Activated T-helper 2 cell treated with anti-CD3 and anti-CD28 coated beads, Interferon-gamma antibody, Interleukin-2, Interleukin-4, amounts not matched to agents 10 μg/mL and 5 μg/mL and 100 μg/mL, durations not matched to agents 14 hours and 24 hours and 36 hours (primary cell): Measurements from ENCODE around the gene FMOD. TPM values are rescaled to one million over a fixed set of nuclear protein-coding genes. Genes with fewer than 3 reads are reported as not detected.

Experiments
- DNase-seq: peaks from one replicate; pipeline ENCODE4 v3.0.0; 2021; ENCODE audit warnings: low spot score
- H3K27ac Mint-ChIP-seq: one replicate; pipeline ENCODE4 v1.8.0; 2021; ENCODE audit warnings: mixed read lengths
- H3K27me3 Mint-ChIP-seq: one replicate; pipeline ENCODE4 v1.8.0; 2021; ENCODE audit warnings: low read depth, mixed read lengths
- H3K36me3 Mint-ChIP-seq: one replicate; pipeline ENCODE4 v1.8.0; 2021; ENCODE audit warnings: low read depth, mixed read lengths
- H3K4me1 Mint-ChIP-seq: one replicate; pipeline ENCODE4 v1.8.0; 2021; ENCODE audit warnings: low read depth, mixed read lengths
- H3K4me3 Mint-ChIP-seq: one replicate; pipeline ENCODE4 v1.8.0; 2021; ENCODE audit warnings: low read depth, mild to moderate bottlenecking, moderate library complexity, mixed read lengths
- H3K9me3 Mint-ChIP-seq: one replicate; pipeline ENCODE4 v1.8.0; 2021; ENCODE audit warnings: mixed read lengths
- intact Hi-C: fragments of 100-400 bp; cut with micrococcal nuclease; formaldehyde crosslinking; loops from one replicate; pipeline ENCODE4 v1.15.1; 2023
- total RNA-seq: library from RNA; stranded (reverse); gene quantifications from 2 replicates; pipeline ENCODE4 v1.2.3, GENCODE V29; 2022

The FMOD gene
- total RNA-seq, 1 donor from 2014 or later = 4.0 TPM

DNA sequence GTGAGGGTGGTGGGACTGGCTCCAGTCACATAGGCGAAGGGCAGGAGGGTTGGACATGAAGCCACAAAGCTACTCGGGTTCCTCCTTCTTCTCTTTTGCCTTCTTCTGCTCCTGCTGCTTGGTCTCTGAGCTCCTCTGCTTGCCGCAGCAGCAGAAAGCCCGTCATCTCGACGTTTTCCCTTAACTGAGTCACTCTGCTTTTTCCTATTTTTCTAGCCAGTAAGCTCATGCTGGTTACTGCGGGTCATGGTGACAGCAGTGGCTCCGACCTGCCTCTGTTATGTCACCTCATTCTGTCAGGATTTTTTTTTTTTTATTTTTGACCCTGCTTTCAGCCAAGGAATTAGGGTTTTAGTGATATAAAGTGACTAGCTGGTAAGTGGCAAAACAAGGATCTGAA, 2.6 kb upstream of the FMOD start:
- intact Hi-C loops = no loop called here
- H3K27me3 Mint-ChIP-seq = peaks cover 31% of the 10 kb centered on the region
- DNase-seq = no peak
- peaks cover 5% of the 10 kb centered on the region for H3K4me1 Mint-ChIP-seq
- H3K9me3 Mint-ChIP-seq = peaks cover 10% of the 10 kb centered on the region
- H3K27ac Mint-ChIP-seq = no peak overlapping the region
- no peaks in the 10 kb centered on the region for H3K36me3 Mint-ChIP-seq
- no peak overlapping the region for H3K4me3 Mint-ChIP-seq

DNA sequence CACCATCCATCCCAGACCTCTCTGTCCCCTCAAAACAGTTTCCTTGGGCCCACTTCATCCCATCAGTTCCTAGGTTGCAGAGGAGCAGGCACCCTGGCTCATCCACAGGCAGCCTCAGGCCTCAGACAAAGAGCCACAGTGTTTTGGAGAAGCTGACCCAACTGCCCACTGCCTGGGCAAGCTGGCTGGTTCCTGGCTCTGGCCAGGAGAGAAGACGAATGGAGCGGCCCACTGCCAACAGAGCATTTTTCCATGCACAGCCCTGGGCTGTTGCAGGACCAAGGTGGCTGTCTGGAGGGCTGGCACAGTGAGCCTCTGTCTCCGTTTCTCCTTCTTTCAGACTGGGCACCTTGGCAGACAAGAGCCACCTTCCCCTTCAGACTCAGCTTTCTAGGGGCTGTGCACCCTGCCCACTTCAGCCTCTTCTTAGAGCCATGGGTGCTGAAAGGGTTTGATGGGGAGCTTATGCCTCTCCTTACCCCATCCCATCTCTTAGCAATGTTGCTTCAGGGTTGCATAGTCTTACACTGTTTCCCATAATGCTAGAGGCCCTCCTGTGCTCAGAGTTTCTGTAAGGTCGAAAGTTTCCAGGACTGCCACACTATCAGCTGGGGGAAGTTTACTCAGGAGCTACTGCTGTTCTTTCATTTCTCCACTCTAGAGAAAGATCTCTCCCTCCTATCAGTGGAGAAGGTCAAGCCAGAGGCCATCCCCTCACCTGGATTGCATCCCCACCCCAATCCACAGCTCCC, 973 bp downstream of the FMOD start:
- Mint-ChIP-seq H3K4me1 (peaks cover 5% of the 10 kb centered on the region), H3K27ac (peak overlapping the region; percentile 2), H3K4me3 (peak overlapping the region; percentile 35), H3K27me3 (peaks cover 20% of the 10 kb centered on the region), H3K36me3 (no peaks in the 10 kb centered on the region), H3K9me3 (no peaks in the 10 kb centered on the region)
- intact Hi-C loops = no loop called here
- DNase-seq = no peak

DNA sequence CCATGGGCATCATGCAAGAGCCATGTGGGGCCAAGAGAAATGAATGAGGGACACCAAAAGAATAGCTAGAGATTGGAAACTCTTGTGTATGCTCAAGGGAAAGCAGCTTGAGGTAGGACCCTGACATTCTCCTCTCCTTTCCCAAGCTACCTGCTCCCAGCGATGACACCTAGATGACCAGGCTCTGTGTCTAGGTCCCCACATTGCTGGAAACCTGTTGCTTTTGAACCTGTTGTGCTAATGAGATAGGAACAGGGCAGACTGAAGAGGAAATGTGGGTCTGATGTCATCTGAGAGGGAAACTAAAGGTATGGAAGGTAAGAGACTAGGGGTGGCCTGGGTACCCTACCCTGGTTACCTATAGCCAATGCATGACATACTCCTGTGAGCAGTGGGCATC, 1.8 kb downstream of the FMOD start:
- Mint-ChIP-seq H3K27ac (no peak overlapping the region), H3K36me3 (no peaks in the 10 kb centered on the region), H3K4me3 (no peak overlapping the region), H3K9me3 (no peaks in the 10 kb centered on the region), H3K4me1 (peaks cover 5% of the 10 kb centered on the region), H3K27me3 (peaks cover 18% of the 10 kb centered on the region)
- no peak for DNase-seq
- intact Hi-C loops = no loop called here

DNA sequence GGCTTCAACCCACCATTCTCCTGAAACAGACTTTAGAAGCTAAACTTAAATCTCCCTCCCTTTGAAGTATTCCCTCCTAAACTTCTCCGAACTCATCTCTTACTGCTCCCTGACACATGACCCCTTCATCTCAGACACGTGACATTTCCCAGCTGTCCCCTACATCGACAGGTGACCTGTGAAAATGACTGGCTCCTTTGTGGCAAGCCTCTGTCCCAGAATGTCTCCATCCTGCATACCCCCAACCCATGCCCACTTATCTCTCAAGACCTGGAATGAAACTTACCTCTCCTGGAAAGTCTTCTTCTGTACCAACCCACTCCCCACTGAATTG, 4.2 kb downstream of the FMOD start:
- Mint-ChIP-seq H3K4me1 (peaks cover 6% of the 10 kb centered on the region), H3K27ac (no peak overlapping the region), H3K36me3 (no peaks in the 10 kb centered on the region), H3K4me3 (no peak overlapping the region), H3K9me3 (no peaks in the 10 kb centered on the region), H3K27me3 (peaks cover 13% of the 10 kb centered on the region)
- DNase-seq = no peak
- intact Hi-C loops = no loop called here

DNA sequence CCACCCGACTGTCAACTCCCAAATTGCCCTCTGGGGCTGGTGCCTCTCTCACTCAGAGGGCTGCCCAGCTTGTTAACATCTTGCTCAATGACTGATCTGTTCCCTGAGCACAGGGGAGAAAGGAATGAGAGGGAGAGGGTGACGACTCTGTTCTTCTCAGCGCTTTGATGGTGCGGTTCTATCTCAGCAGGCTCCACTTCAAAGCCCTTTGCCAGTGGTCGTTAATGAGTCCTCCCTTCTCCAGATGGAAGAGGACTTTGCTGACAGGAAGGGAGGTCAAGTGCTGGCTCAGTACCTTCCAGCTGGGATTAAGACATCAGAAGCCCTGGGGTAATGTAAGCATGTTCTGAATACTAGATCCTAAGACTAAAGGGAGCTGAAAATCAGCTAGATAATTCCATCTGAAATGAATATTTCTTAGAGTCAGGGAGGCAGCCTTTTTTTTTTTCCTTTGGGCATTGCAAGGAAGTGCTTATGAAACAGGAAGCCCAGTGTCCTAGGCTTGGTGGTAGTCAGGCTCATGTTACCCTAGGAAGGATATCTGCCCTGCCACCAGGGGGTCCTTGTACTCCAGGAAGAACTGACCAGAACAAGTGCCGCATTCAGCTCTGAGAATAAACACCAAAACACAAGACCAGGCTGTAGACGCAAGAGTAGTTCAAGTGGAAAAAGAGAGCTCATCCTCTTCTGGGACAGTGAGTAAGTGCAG, 4.7 kb downstream of the FMOD start:
- Mint-ChIP-seq H3K4me3 (no peak overlapping the region), H3K27me3 (peaks cover 14% of the 10 kb centered on the region), H3K36me3 (no peaks in the 10 kb centered on the region), H3K4me1 (peaks cover 8% of the 10 kb centered on the region), H3K27ac (no peak overlapping the region), H3K9me3 (no peaks in the 10 kb centered on the region)
- intact Hi-C loops = no loop called here
- DNase-seq = no peak

DNA sequence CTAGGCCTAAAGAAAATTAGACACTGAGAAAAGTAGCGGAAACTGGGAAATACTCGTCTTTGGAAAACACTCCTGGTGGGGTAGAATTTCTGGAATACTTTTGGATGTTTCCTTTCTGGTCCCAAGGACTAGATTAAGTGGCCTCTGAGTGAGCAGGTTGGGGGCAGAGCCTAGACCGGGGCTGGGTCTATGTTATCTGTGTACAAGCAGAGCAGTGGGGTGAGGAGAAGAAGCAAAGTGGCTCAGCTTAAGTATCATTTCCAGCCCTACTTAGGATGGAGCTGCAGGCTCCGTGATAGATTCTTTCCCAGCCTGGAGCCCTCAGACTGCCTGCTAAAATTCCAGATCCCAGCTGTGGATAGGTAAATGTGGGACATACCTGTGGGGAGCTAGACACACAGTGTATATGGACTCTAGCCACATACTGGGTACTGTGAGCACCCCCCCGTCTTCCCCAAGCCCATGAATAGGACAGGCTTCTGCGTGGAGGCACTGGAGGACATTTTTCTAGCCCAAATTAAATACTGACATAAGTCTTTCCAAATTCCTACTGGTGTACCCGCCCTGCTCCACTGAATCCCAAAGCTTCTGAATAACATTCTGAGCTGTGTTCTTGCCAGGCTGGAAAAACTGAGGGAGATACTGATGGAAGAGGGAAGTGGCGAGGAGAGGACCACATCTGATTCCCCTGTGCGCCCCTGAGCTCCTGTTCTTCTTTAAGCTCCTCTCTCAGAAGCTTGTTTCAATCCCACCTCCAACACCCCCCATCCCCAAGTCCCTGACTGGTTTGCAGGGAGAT, 6.8 kb downstream of the FMOD start:
- H3K4me1 Mint-ChIP-seq = peaks cover 7% of the 10 kb centered on the region
- H3K27me3 Mint-ChIP-seq = peaks cover 27% of the 10 kb centered on the region
- H3K36me3 Mint-ChIP-seq = no peaks in the 10 kb centered on the region
- H3K9me3 Mint-ChIP-seq = no peaks in the 10 kb centered on the region
- DNase-seq = no peak
- H3K4me3 Mint-ChIP-seq = no peak overlapping the region
- intact Hi-C loops = no loop called here
- no peak overlapping the region for H3K27ac Mint-ChIP-seq

DNA sequence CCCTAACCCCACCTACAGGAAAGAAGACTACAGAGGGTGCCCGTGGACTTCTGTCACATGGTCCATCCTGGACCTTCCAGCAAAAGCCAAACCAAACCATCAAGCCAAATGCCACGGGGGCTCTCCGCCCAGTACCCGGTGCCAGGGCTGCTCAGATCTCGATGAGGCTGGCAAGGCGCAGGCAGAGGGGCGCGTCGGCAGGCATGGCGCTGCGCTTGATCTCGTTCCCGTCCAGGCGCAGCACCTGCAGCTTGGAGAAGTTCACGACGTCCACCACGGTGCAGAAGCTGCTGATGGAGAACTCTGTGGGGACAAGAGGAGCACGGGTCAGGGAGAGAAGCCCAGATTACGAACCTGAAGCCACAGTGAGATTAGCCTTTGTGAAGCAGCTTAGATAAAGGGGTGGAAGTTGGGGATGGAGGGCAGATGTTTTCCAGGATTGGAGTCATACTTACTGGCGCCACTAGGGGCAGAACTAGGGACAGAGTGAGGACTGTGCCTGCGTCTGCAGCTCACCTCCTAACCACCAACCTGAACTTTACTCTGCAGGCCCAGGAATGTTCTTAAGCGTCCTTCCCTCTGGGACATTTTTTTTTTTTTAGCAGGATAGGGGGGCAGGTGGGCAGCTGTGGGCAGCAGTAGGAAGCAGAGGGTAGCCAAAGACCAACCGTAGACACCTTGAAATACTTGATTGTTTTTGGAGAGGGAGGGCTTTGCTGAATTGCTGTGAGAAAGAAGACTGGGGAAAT, 8.6 kb downstream of the FMOD start:
- no peaks in the 10 kb centered on the region for H3K9me3 Mint-ChIP-seq
- intact Hi-C loops = no loop called here
- no peak overlapping the region for H3K4me3 Mint-ChIP-seq
- H3K27ac Mint-ChIP-seq = no peak overlapping the region
- peak; percentile 21 for DNase-seq
- H3K36me3 Mint-ChIP-seq = no peaks in the 10 kb centered on the region
- H3K4me1 Mint-ChIP-seq = peaks cover 7% of the 10 kb centered on the region
- peaks cover 27% of the 10 kb centered on the region for H3K27me3 Mint-ChIP-seq

DNA sequence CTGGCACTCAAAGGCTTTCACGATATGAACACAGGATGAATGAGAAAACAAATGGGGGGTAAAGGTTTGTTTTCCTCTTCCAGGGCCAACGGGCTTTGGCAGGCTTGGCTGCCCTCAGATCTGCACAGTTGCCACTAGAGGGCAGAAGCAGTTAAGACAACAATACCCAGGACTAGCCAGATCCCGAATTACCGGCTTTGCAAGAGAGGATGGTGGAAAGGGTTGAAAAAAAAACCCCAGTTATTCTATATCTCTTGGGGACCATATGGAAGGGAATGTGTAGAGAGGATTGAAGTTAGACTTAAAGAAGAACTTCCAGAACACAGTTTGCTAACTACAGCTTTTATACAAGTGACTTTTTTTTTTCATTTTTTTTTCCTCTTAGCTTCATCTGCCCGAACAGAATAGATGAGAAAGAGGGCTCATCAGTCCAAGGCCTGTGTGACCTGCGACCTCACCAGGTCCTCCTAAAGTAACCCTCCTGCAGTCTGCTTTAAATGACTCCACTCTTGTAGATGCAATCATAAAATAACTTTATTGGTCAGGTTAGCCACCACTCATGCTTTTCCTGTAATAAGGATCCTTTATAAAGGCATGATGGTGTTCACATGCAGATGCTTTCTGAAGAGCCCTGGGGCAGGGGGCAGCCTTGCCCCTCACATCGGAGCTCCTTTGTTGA, 10.7 kb downstream of the FMOD start:
- no peaks in the 10 kb centered on the region for H3K36me3 Mint-ChIP-seq
- no peaks in the 10 kb centered on the region for H3K9me3 Mint-ChIP-seq
- peaks cover 7% of the 10 kb centered on the region for H3K4me1 Mint-ChIP-seq
- intact Hi-C loops = loop anchor here (1.0 kb wide), 2 partner anchors 12 to 147 kb away; no protein-coding TSS in a partner anchor
- H3K4me3 Mint-ChIP-seq = no peak overlapping the region
- no peak overlapping the region for H3K27ac Mint-ChIP-seq
- DNase-seq = peak; percentile 43
- H3K27me3 Mint-ChIP-seq = peaks cover 27% of the 10 kb centered on the region

DNA sequence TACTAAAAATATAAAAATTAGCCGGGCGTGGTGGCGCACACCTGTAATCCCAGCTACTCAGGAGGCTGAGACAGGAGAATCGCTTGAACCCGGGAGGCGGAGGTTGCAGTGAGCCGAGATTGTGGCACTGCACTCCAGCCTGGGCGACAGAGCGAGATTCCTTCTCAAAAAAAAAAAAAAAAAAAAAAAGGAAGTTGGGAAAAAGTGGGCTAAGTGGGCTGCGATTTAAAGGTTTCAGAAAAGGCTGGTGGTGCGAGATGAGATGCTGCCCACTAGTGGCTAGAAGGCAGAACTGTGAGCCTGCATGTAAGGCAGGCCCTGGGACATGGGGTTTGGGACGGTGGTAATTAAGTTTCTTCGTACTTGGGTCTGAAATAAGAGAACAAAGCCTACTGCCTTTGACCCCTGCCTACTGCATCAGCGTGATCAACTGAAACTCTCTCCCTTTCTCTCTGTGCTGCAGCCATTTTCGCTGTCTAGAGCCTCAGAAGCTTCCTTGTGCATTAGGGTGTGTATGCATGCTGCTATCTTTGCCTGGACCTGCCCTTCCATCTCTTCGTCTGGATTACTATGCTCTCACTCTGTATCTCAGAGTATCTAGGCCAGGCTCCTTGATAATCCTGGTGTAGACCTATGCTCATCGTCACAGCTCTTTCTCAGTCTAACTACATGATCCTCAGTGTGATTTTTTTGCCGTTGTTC, 12.4 kb downstream of the FMOD start:
- no peaks in the 10 kb centered on the region for H3K9me3 Mint-ChIP-seq
- peaks cover 27% of the 10 kb centered on the region for H3K27me3 Mint-ChIP-seq
- H3K36me3 Mint-ChIP-seq = no peaks in the 10 kb centered on the region
- no peak overlapping the region for H3K27ac Mint-ChIP-seq
- intact Hi-C loops = loop anchor here (1.0 kb wide), 2 partner anchors 65 to 71 kb away; no protein-coding TSS in a partner anchor
- no peak overlapping the region for H3K4me3 Mint-ChIP-seq
- peaks cover 7% of the 10 kb centered on the region for H3K4me1 Mint-ChIP-seq
- peak; percentile 52 for DNase-seq

DNA sequence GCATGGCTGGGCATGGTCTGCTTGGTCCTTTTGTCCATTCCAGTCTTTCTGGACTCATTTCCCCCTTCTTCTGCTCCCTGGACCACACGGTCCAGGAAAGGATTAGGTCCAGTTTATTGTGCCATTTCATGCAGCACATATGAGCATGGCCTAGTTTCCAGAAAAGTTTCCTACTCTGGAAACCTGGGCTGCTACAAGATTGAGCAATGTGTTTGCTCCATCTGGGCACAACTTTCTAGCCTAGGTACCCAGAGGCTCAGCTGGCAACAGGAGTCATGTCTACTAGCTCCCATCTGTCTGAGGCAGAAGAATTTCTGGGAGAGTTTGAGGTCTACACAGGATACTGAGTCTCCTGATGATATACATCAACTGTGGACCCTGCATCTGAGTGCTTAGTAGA, 14.8 kb downstream of the FMOD start:
- DNase-seq = no peak
- no peaks in the 10 kb centered on the region for H3K9me3 Mint-ChIP-seq
- no peaks in the 10 kb centered on the region for H3K36me3 Mint-ChIP-seq
- H3K27me3 Mint-ChIP-seq = peaks cover 13% of the 10 kb centered on the region
- no peak overlapping the region for H3K4me3 Mint-ChIP-seq
- no peak overlapping the region for H3K27ac Mint-ChIP-seq
- intact Hi-C loops = no loop called here
- peaks cover 7% of the 10 kb centered on the region for H3K4me1 Mint-ChIP-seq

DNA sequence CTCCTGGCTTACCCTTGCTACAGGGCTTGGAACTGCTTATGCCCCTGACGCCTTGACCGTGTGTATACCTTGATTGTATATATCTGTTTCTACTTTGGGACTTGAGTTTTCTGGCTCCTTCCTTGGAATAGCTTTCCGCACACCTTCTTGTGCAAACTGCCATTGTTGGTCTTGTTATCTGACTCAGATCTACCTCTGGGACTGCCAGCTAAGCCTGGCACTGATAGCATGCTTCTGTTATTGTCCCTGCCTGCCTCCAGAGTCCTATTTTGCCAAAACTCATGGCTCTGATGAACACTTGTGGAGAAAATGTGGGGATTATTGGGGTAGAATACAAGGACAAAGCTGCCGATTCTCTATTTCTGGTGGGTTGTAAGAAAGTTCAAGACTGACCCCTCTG, 15.4 kb downstream of the FMOD start:
- Mint-ChIP-seq H3K9me3 (no peaks in the 10 kb centered on the region), H3K27me3 (peaks cover 8% of the 10 kb centered on the region), H3K36me3 (no peaks in the 10 kb centered on the region), H3K4me3 (no peak overlapping the region), H3K27ac (no peak overlapping the region), H3K4me1 (peaks cover 7% of the 10 kb centered on the region)
- intact Hi-C loops = no loop called here
- DNase-seq = no peak
